Stimulated activated CD8-positive, alpha-beta memory T cell treated with anti-CD3 and anti-CD28 coated beads, Interleukin-12 subunit alpha, Interleukin-12 subunit beta, amount 100 ng/mL, for 24 hours (primary cell): ENCODE measurements around the gene IL6ST.

ENCODE experiments used
- DNase-seq: peaks from one replicate; pipeline ENCODE4 v3.0.0-alpha.2; 2020; ENCODE audit errors: extremely low read depth

The IL6ST gene

DNA sequence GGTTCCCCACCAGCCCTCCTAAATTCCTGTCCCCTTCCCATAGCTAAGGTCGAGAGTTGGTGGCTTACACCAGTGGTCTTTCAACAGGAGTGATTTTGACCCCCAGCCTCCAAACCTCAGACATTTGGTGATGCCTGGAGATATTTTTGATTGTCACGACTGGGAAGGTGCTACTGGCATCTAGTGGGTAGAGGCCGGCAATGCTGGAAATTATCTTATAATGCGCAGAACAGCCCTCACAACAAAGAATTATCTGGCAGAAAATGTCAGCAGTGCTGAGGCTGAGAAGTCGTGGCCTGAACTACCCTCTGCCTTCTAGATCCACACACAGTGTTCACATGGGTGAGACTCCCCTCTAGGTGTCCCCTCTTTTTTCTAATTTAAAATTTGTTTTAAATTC lies 74.0 kb downstream of the IL6ST start:
- DNase-seq = no peak

DNA sequence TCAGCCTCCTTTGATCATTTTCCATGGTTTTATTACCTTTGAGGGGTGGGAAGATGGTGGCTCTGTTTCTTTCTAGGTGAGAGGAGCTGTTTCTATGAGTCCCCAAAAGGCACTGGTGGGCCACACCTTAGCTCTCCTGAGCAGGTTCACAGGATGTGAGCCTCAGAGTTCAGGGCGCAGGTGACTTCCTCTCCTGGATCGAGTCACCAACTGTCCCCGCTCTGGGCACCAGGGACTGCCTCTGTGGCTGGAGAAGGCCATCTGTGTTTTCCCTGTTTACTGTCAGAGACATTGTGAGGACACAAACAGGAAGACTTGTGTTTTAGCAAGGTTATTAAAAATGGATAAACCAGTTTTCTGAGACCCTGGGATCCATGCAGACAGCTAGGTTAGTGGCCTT lies 75.1 kb downstream of the IL6ST start:
- no peak for DNase-seq

DNA sequence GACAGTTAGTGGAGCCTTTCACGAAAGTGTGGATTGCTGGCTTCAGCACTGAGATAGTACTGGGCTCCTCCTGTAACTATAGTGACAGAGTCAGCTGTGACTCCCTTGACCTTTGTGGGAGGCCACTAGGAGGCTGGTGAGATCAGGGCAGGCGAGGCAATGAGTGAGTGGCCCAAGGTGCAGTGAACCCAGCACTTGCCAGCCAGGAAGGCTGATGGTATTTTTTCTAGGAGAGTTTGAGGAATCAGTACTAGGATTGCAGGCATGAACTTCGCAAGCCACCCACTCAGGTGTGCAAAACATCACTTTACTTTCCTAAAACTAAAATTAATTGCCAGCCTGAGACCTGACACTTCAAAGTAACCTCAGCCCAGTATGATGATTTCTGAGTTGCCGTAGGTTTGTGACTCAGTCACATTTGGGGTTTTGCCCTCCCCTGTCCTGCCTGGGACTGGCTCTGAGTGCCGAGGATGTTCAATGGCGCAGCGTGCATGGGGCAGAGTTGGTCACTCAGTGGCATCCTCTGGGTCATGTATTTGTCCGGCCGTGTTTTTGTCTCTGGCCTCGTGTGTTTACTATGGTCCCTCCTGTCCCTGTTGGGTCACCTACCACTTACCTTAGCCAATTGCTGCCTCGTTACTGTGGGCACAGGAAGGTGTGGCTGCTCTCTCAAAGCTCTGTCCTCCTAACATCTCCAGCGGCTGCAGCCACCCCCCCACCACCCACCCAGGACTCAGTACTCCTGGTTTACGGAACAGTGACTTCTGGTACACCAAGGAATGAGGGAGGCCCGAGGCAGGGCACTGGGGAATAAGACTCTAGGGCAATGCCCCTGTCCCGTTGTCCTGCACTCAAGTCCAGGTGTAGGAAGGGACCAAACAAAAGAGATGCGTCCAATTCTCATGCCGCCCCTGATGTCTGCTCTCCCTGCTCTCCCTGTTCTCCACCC lies 76.4 kb downstream of the IL6ST start:
- DNase-seq = no peak

DNA sequence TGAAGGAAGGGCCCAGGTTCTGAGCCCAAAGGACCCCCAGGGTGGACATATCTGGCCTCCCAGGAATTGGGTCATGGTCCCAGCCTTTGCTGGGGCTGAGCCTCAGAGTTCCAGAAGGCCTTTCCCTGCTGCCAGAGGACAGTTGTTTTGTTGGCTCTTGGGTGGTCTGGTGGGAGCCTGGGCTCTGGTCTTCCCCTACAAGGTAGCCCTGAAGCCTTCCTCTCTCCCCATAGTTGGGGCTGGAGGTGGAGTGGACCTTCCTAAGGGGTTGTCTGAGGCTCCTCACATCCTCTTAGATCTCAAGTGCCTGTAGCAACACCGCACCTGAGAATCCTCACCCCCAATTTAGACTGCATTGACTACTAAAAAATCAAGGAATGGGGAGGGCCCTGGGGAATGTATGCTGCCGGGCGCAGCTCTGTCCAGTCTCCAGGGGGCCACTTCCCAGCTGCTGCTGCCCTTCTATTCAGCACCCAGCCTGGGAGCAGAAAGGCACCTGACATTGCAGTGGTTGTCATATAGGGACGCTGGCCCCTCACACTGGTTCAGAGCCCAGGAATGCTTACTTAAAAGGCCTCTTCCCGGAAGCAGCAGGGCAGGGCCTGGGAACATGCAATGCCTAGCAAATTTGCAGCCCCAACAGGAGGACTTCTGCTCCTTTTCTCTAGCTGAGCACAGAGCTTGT lies 77.2 kb downstream of the IL6ST start:
- no peak for DNase-seq

DNA sequence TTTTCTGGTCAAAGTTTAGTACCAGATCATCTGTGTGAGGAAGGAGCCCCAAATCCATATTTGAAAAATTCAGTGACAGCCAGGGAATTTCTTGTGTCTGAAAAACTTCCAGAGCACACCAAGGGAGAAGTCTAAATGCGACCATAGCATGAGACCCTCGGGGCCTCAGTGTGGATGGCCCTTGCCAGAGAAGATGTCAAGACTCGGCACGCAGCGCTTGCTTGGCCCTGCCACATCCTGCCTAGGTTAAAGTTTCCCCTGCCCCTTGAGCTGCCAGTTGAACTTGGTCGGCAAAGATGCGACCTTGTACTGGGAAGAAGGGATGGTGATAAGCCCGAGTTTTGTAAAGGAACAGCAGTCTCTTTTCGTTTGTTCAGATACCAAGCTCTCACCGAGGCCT lies 77.8 kb downstream of the IL6ST start:
- DNase-seq = no peak

DNA sequence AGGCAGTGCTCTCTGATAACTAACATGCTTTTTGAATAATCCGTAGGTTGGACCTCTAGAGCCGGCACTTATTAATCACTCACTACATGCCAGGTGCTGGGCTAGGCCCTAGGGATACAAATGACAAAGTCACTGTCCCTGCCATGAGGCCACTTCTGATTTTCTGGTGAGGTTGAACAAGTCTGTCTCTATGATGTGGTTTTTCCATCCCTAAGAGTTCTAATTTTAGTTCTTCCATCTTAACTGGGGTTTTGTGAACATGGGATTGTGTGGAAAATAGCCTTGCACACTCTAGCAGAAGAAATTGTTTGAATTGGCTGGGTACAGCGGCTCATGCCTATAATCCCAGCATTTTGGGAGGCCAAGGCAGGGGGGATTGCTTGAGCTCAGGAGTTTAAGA lies 79.0 kb downstream of the IL6ST start:
- no peak for DNase-seq

DNA sequence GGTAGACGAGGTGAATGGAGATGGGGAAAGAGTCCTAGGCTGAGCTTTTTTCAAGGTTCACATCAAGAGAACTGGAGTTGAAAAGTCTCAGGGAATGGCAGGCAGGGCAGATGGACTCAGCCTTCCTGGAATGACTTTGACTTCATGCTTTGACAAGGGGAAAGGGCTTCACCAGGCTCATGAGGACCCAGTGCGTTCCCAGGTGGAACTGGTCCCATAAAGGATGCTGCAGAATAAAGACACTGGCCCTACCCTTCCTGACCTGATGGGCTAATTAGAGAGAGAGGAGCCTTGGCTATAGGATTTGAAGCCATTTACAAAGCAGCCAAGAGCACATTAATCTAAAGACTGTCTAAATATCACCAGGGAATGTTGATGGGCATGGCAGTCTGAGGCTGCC lies 79.8 kb downstream of the IL6ST start:
- DNase-seq = no peak

DNA sequence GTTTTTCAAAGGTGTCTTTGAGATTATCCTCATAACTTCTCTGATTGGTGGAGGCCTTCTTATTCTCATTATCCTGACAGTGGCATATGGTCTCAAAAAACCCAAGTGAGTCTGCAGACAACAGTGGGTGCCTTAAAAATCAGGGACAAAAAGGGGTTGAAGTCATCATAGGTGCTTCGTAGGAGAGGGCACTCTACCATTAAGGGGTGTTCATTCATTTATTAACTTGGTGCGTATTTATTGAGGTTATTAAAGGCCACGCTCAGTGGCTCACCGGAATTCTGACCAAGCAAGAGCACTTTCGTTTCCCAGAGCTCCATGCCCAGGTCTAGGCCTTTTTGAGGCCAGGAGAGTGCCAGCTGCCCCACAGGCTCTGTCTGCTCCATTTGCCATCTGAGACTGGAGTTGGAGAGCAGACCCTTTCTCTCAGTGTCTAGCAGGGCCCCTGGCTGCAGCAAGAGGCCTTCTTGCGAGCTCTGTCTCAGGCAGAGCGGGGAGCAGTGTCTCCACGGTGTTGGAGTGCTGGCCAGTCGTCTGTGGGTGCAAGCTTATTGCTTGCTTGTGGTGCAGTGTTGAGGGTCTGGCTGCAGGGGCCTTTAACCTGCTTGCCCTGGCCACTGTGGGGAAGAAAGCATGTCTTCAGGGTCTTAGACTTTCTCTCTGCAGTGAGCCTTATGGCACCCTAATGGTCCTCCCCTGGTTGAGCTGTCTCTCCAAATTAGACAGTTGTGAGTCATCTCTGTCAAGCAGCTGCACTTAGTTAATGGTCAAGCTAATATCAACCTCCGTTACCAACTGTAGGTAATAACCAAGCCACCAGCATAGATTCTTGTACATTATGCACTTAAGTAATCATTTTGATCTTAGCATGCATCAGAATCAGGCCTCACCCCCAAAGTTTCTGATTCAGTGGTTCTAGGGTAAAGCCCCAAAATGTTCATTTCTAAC lies 81.0 kb downstream of the IL6ST start:
- no peak for DNase-seq

DNA sequence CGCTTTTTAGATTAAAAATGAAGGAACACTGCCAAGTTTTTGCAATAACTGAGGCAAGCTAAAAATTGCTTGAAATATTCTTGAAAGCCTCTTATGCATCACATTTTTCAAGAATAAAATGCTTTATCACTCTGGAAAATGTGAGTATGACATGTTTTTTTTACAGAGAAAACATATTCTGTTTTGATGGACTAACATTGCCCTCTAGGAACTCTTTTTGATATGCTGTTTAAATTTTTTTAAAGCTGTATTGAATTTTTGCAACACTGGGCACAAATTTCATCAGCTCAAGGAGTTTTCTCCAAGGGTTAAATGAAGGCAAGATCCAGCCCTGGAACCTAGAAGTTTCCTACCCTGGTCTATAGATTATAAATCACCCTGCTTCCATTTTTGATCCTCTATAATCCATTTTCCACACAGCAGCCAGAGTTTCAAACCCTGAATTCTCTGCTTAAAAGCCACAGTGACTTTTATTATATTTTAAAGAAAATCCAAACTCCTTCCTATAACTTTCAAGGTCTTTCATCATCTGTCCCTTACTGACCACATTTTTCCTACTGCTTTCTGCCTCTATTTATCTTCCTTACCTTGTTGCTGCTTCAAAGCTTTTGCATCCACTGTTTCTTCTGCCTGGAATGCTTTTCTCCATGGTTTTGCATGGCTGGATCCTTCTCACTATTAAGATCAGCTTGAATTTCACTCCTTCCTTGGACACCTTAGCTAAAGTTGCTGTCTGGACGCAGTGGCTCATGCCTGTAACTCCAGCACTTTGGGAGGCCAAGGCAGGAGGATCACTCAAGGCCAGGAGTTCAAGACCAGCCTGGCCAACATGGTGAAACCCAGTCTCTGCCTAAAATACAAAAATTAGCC lies 82.7 kb downstream of the IL6ST start:
- DNase-seq = no peak

DNA sequence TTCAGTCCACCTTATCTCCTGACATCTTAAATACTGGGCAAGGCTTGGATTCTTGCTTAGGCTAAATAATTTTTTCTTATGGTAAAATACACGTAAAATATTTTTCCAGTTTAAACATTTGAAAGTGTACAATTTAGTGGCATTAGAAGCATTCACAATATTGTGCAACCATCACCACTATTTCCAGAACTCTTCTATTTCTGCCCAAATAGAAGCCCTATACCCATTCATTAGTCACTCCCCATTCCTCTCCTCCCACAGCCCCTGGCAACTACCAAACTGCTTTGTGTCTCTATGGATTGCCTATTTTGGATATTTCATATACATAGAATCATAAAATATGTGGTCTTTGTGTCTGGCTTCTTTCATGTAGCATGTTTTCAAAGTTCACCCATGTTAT lies 86.0 kb downstream of the IL6ST start:
- DNase-seq = no peak

DNA sequence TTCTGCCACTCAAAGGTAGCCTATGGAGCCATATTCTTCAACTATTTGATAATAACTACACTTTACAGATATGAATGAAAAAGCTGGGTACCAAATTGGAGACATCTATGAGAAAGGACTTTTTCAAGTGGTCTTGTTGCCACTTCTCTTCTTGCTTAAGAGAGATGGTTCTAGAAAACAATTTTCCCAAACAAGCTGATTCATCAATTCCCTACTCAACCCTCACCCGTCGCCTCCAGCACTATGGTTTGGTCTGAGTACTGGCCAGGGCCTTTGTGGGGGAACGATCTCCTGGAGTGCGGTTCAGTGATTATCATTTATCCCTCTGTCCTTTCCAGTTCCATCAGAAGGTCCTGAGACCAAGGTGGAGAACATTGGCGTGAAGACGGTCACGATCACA lies 86.8 kb downstream of the IL6ST start:
- no peak for DNase-seq

DNA sequence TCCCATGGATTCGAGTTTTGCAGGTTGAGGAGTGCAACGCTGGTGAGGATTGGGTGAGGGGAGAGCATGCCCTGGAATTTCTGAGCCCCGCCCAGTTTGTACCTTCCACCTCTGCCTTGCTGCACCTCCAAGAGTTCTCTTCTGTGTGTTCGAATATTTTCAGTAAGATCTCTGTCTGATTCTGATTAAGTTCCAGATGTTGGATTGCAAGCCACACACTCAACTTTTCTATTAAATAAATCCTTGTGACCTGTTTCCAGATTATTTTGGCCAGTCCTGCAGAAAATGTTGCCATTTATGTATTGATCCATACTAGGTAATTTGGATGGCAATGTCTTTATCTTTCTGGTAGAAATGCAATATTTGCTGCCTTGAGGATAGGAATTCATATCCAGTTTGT lies 89.5 kb downstream of the IL6ST start:
- DNase-seq = no peak

DNA sequence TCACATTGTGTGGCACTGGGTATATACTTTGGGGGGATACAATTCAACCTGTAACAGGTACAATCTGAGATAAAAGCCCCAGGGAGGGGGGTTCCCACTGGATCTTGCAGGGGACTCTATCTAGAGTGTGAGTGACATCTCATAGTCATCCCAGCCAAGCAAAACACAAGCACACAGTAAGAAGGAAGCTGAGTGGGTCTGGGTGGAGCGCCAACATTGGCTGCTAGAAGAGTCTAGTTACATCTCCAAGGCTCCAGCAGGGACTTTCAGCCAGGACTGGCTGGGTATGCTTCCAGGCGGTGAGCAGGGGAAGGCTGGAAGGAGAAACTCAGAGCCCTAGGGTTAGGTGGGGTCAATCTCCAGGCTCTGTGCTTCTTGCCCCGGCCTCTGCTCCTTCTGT lies 90.6 kb downstream of the IL6ST start:
- no peak for DNase-seq

DNA sequence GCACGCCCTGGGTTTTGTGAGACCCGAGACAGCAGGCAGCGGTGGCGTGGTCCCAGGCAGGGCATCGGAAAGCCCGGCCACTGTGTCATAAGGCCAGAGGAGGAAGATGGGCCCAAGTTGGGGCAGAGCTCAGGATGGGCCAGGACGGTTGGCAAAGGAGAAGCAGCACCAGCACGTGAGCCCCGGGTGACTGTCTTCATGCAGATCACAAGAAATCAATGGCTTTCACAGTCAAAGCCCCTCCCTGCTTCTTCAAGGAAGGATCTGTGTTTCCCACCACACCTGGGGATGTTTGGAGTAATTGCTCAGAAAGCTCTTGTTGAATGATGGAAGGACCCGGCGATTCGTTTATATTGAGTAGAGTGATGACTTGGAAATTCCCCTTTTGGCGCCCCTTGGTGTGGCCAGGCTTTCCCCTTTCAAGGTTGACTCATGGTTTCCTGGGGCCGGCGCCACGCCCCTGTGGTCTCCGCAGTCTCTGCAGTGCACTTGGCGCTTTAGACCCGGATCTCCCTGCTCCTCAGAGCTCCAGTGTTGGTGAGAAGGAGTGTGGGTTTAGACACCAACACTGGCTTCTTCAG lies 91.6 kb downstream of the IL6ST start:
- DNase-seq = peak; percentile 32

DNA sequence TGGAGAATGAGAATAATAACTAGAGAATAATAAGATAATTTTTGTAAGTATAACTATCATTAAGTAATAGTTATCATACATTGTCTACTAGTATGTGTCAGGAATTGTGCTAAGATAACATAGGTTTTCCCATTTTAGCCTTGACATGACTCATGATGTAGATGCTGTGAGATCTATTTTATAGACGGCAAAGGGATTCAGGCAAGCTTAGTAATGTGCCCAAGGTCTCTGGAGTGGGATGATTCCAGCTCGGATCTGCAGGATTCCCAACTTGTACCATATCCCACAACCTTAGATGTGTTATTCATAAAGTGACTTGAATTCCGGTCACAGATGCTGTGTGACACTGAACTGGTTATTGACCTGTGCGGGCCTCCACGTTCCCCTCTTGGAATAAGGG lies 92.1 kb downstream of the IL6ST start:
- DNase-seq = no peak

DNA sequence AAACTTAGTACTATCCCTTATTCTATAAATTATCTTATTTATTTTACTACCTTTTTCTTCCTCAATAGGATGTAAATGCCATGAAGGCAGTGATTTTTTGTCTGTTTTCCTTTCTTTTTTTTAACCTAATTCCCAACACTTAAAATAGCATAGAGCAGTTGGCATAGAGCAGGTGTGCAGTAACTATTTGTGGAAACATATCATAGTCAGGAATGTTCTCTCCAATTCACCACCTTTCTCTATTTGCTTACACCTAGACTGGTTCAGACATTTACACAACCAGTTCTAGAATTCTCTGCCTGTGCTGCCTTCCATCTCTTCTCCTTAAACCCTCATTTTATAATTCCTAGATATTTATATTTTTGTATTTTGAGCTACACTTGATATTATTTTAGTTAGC lies 94.0 kb downstream of the IL6ST start:
- DNase-seq = no peak

DNA sequence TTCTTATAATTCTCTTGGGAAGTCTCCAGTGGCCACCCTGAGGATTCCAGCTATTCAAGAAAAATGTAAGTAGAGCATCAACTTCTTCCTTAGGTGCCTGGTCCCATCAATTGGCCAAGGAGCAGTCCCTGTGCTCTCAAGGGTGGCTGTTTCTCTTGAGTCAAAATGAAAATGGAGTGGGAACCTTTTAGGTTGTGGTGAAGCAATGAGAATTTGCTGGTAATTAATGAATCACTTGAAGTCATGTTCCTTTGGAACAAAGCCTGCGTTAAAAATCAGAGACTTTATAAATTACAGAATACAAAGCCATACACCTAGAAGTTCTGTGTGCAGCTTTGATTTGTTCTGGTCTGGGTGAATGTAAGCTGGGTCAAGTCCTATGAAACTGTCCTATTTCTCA lies 94.7 kb downstream of the IL6ST start:
- DNase-seq = no peak

DNA sequence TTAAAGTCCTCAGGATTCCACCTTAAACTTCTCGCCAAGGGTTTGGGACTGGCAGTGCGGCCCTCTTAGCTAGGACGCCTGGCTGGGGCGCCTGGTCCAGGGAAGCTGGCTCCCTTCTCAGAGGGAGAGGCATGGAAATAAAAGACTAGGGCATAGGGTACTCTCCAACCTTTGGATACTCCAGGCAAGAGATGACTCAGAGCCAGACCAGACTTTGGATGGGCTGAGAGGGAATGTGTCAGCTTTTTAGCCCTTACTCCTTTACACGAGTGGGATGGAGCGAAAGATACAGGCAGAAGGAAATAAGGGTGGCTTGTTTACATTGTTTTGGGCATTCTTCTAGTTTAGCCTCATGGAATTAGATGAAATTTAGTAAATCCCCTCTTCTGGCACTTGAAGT lies 95.4 kb downstream of the IL6ST start:
- DNase-seq = no peak

DNA sequence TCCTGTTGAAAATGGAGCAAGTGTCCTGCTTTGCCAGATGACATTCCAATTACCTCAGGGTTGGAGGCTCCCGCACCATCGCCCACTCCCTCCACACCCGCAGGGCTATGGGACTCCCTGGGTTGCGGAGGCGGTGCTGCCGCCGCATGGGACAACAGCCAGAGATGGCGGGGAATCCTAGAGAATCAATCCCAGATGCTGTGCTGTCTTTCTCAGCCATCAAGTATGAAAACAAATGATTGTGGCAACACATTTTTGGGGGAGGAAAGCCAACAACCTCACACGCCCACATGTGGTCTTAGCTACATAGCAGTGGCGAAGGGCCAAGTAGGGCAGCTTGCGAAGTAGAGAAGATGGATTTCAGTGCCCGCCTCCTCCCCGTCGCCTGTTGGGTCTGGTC lies 96.9 kb downstream of the IL6ST start:
- DNase-seq = no peak

DNA sequence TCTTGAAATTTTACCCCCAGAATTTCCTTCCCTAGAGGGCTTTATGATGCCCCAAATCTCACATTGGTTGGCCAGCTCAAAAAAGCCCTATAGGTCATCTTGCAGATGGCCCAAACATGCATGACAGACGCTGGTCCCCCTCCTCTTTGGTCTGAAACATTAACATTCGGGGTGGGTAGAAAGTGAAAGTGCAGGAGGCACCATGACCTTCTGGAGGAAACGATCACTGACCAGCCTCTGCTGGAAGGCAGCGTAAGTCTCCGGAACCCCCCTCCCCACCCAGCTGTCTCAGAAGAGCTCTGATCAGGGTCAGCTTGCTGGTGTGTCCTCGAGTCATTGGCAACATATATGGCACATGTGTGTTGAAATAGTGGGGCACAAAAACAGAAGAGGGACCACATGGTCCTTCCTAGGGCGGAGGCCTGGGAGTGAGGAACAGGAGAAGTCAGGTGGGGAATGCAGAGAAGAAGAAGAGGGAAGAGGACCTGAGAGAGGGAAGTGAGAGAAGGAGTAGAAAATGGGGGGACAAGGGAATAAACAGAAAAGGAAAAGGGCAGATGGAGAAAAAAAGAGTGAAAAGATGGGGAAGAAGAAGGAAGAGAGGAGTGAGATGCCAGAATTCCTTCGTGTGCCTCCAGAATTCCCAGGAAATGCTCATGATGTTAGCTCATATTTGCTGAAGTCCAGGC lies 97.4 kb downstream of the IL6ST start:
- DNase-seq = no peak
